Measurements from ENCODE around the gene CAMTA1.
"Not testable (repeated sequence)": the region's sequence is repeated elsewhere in the genome, so short reads cannot be mapped to it uniquely, and the experiment has no call there.

GRCh38 chr1:7330726-7331125, 545.5 kb downstream of the CAMTA1 start:
- TF ChIP-seq ZNF232 (CRISPR knock-in tag; IDR thresholded peaks at IDR 0.05); ATF3 (IDR thresholded peaks at IDR 0.05); ATF3 (CRISPR knock-in tag; conservative IDR thresholded peaks at IDR 0.05); HDAC1 (IDR thresholded peaks at IDR 0.05); ELF1 (tag; IDR thresholded peaks at IDR 0.05); ZNF124 (CRISPR knock-in tag; IDR thresholded peaks at IDR 0.05); POLR2A (conservative IDR thresholded peaks at IDR 0.05); HBP1 (CRISPR knock-in tag; IDR thresholded peaks at IDR 0.05); MTA3 (IDR thresholded peaks at IDR 0.05; ENCODE audit: borderline replicate concordance); HOMEZ (CRISPR knock-in tag; IDR thresholded peaks at IDR 0.05); CBX5 (IDR thresholded peaks at IDR 0.05; ENCODE audit: borderline replicate concordance, low read depth); CTCF (IDR thresholded peaks at IDR 0.05 in 2 of 3, conservative IDR thresholded peaks at IDR 0.05 in 1 of 3; ENCODE audit: insufficient read depth in 2 of 3, low read depth in 1 of 3, low read length in 3 of 3); ZNF274 (IDR thresholded peaks at IDR 0.05; ENCODE audit: borderline replicate concordance, low read depth, low read length); SAFB (IDR thresholded peaks at IDR 0.05; ENCODE audit: borderline replicate concordance, low read depth, low read length); POLR2AphosphoS5 (IDR thresholded peaks at IDR 0.05; ENCODE audit: control insufficient read depth, insufficient read depth, low read depth, low read length): not testable (repeated sequence)
